Stimulated activated CD8-positive, alpha-beta memory T cell treated with anti-CD3 and anti-CD28 coated beads, Interleukin-4, amount 100 ng/mL, for 48 hours (primary cell): ENCODE data around the gene TEX38.
"Not testable (repeated sequence)": the region's sequence is repeated elsewhere in the genome, so short reads cannot be mapped to it uniquely, and the experiment has no call there.

Experiments used
- DNase-seq: peaks from one replicate; pipeline ENCODE4 v3.0.0-alpha.2; 2020

TEX38 gene

GRCh38 chr1:46671554-46671953 is at the start of gene TEX38:
Gene TEX38 (plus strand): TSS chr1:46671854. CDS start chr1:46671935, 81 bp downstream.
- no peak for DNase-seq

GRCh38 chr1:46621930-46622329 is 49.7 kb upstream of the TEX38 start:
- no peak for DNase-seq

GRCh38 chr1:46622344-46622743 is 49.3 kb upstream of the TEX38 start:
- DNase-seq, result no peak

GRCh38 chr1:46623743-46624644 is 47.7 kb upstream of the TEX38 start:
- DNase-seq, result no peak

- DNase-seq, result no peak
These were observed 40.9 kb upstream of the TEX38 start for GRCh38 chr1:46630719-46631118.

GRCh38 chr1:46635205-46635604 is 36.4 kb upstream of the TEX38 start:
- no peak for DNase-seq

- DNase-seq, result no peak
These were observed 34.1 kb upstream of the TEX38 start for GRCh38 chr1:46637444-46638083.

GRCh38 chr1:46638921-46639320 is 32.7 kb upstream of the TEX38 start:
- no peak for DNase-seq

- DNase-seq, result no peak
These were observed 32.1 kb upstream of the TEX38 start for GRCh38 chr1:46639547-46639946.

- DNase-seq, result no peak
These were observed 29.5 kb upstream of the TEX38 start for GRCh38 chr1:46642115-46642680.

GRCh38 chr1:46643368-46643775 is 28.3 kb upstream of the TEX38 start:
- DNase-seq, result no peak

- no peak for DNase-seq
These were observed 25.8 kb upstream of the TEX38 start for GRCh38 chr1:46645815-46646214.

- no peak for DNase-seq
These were observed 25.3 kb upstream of the TEX38 start for GRCh38 chr1:46646331-46646730.

GRCh38 chr1:46646844-46647243 is 24.8 kb upstream of the TEX38 start:
- no peak for DNase-seq

- no peak for DNase-seq
These were observed 24.0 kb upstream of the TEX38 start for GRCh38 chr1:46647611-46648010.

GRCh38 chr1:46649764-46650163 is 21.9 kb upstream of the TEX38 start:
- no peak for DNase-seq

- DNase-seq, result no peak
These were observed 21.2 kb upstream of the TEX38 start for GRCh38 chr1:46650491-46650890.

GRCh38 chr1:46651152-46651551 is 20.5 kb upstream of the TEX38 start:
- DNase-seq, result not testable (repeated sequence)

GRCh38 chr1:46652321-46653100 is 19.1 kb upstream of the TEX38 start:
- DNase-seq, result no peak

- DNase-seq, result no peak
These were observed 18.2 kb upstream of the TEX38 start for GRCh38 chr1:46653405-46653958.

- DNase-seq, result no peak
These were observed 17.6 kb upstream of the TEX38 start for GRCh38 chr1:46654012-46654411.

- not testable (repeated sequence) for DNase-seq
These were observed 17.0 kb upstream of the TEX38 start for GRCh38 chr1:46654698-46655097.

- no peak for DNase-seq
These were observed 15.8 kb upstream of the TEX38 start for GRCh38 chr1:46655848-46656247.
